GM20431 (cell line): ENCODE measurements around the gene ZNF70.

Experiments
- in situ Hi-C: fragments of 300-500 bp; cut with MseI, MboI; formaldehyde crosslinking; loops from one replicate; pipeline ENCODE4 v1.15.0; 2020; ENCODE audit warnings: low sequenced_read_pairs; ENCODE audit not compliant: unreplicated experiment

Gene ZNF70

DNA sequence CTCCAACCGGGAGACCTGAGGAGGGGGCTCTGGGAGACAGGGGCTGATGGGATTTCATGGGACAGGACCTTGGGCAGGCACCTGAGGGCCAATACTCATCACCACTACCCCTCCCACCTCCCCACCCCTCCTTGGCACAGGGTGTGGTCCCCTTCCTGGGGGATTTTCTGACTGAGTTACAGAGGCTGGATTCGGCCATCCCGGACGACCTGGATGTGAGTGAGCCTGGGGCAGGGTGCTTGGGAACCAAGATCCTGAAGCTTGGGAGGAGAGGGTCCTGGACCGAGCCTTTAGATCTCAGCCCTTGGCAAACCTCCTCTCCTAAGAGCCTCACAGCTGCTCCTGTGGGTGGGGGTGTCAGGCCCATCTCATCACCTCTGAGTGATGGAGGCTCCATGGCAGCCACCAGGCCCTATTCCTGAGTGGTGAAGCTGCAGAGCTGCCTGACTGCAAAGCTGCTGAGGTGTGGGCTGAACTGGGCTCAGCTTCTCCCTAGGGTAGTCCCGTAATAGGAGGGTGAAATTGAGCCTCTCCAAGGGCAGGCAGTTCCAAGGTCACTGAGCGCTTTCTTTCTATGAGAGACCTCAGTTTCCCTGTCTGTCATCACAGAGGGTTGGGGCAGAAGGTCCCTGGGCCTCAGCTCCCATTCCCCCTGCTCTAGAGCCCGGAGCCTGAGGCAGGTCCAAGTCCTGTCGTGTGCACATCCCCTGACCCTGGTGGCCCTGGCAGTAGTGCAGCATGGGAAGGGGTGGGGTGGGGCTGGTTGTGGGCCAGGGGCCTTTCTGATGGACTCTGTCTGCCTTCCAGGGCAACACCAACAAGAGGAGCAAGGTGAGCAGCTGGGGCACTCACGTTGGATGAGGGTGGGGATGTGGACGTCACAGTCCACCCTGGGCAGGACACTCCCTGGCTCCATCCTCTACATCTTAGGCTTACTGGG is 53.6 kb downstream of the ZNF70 start:
- in situ Hi-C loops, result no loop called here

DNA sequence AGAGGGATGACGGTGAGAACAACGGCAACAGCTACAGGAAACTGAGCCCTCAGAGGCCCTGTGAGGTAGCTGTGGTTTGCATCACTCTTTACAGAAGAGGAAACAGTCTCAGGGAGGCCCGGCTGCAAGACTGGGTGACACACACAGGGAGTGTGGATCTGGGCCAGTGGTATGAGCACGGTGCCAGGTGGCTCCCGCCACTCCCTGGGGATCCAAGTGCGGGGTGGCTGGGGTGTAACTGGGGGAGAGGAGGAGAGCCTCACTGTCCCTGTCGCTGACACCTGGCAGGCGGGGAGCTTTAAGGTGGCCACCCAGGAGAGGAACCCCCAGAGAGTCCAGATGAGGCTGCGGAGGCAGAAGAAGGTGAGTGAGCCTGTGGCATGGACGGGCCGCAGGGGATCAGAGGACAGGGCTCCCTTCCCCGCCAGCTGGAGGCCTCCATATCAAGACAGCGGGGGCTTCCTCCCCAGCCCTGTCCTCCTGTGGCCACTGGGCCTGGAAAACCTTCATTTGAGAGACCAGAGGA is 54.5 kb downstream of the ZNF70 start:
- in situ Hi-C loops, result no loop called here

GRCh38 chr22:23695571-23696325 is 55.2 kb downstream of the ZNF70 start:
- in situ Hi-C loops, result no loop called here

GRCh38 chr22:23695141-23695540 is 55.8 kb downstream of the ZNF70 start:
- in situ Hi-C loops, result no loop called here

DNA sequence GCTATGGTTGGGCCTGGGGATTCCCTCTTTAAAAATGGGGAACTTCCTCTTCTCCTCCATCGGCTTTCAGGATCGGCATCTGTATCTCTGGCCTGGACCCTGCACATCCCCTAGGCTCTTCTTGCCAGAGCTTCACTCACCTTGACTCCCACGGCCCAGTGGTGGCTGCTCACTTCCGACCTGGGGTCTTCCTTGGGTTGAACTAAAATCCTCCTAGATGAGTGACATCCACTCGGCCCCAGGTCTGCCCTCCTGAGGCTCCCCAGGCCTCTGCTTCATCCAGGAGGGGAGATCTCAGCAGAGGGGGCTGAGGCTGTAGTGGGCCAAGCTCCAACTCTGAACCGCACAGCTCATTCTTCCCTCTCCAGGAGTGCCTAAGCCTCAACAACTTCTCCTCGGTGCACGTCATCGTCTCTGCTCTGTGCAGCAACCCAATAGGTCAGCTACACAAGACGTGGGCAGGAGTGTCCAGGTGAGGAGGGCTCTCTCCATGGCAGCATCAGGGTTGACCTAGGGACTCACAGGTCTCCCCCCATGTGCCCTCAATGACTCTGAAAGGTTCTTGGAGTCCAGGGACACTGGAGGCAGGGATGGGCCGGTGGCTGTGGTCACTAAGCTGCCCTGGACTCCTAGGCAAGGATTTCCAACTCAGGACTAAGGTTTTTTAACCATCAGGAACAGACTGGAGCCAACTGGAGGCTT is 56.8 kb downstream of the ZNF70 start:
- in situ Hi-C loops, result no loop called here

DNA sequence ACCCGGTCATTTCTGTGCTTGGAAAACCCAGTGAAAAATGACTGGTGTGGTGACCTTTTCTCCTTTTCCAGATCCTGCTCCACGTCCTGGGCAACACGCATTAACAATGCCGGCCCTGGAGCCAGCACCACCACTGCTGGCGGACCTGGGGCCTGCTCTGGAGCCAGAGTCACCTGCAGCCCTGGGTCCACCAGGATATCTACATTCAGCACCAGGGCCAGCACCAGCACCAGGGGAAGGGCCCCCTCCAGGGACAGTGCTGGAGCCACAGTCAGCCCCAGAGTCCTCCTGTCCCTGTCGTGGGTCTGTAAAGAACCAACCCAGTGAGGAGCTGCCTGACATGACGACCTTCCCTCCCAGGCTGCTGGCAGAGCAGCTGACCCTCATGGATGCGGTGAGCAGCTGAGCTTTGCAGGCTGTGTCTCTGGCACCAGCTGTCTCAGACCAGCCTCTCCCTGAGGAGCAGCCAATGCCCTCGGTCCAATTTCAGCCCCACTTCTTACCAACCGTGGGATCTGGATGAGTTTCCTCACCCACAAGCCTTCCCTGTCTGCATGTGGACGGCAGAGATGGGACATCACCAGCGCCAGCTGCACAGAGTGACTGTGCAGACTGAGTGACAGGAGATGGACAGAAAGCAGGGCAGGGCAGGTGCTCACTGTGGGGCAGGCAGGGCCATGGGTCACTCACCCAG is 58.2 kb downstream of the ZNF70 start:
- in situ Hi-C loops, result no loop called here

- in situ Hi-C loops, result no loop called here
These were observed 59.0 kb downstream of the ZNF70 start for GRCh38 chr22:23691748-23692423.

- in situ Hi-C loops, result no loop called here
These were observed 60.2 kb downstream of the ZNF70 start, which contains the start of gene RGL4 for GRCh38 chr22:23690713-23691112. TSS of gene RGL4 (plus strand) at chr22:23691013. CDS start at chr22:23692031, 1,018 bp downstream.

GRCh38 chr22:23689414-23689813 is 61.5 kb downstream of the ZNF70 start:
- in situ Hi-C loops, result no loop called here
